Natural killer cell (primary cell): ENCODE measurements around the gene CMTR1. TPM values are rescaled to one million over a fixed set of nuclear protein-coding genes. Genes with fewer than 3 reads are reported as not detected.

Experiments
- ATAC-seq, 3 donors: fragments of 150-1000 bp in 2 of 3; fragments of 200-7000 bp in 1 of 3; cut with Tn5 transposase; 1 replicate in 1 of 3; 2 replicates in 2 of 3; pipeline ENCODE4 v1.10.0; 2021; ENCODE audit warnings: mild to moderate bottlenecking in 2 of 3, moderate library complexity in 2 of 3
- DNase-seq, 2 donors: peaks; one replicate each; pipeline versions ENCODE4 v3.0.0 to v3.0.0-alpha.2; 2013 to 2021; ENCODE audit warnings: mixed read lengths in 1 of 2
- H3K27ac ChIP-seq: one replicate; pipeline ENCODE4 v1.5.1; 2013; ENCODE audit warnings: mild to moderate bottlenecking, low read length
- H3K27me3 ChIP-seq: one replicate; pipeline ENCODE4 v1.6.1; 2013; ENCODE audit warnings: low read length; ENCODE audit not compliant: control insufficient read depth, insufficient read depth
- H3K36me3 ChIP-seq: one replicate; pipeline ENCODE4 v1.6.1; 2013; ENCODE audit warnings: low read length; ENCODE audit not compliant: control insufficient read depth, insufficient read depth
- H3K4me1 ChIP-seq: one replicate; pipeline ENCODE4 v1.6.1; 2013; ENCODE audit warnings: low read length; ENCODE audit not compliant: control insufficient read depth, insufficient read depth
- H3K4me3 ChIP-seq: one replicate; pipeline ENCODE4 v1.5.1; 2013; ENCODE audit warnings: low read length
- H3K9me3 ChIP-seq: one replicate; pipeline ENCODE4 v1.6.1; 2013; ENCODE audit warnings: low read length; ENCODE audit not compliant: control insufficient read depth, insufficient read depth
- H3K27ac Mint-ChIP-seq, 2 donors: one replicate each; pipeline ENCODE4 v1.8.0; 2022; ENCODE audit warnings: mild to moderate bottlenecking in 2 of 2, mixed read lengths in 2 of 2, moderate library complexity in 1 of 2
- H3K27me3 Mint-ChIP-seq, 2 donors: one replicate each; pipeline ENCODE4 v1.8.0; 2022; ENCODE audit warnings: low read depth in 2 of 2, mixed read lengths in 2 of 2
- H3K36me3 Mint-ChIP-seq: one replicate; pipeline ENCODE4 v1.8.0; 2022; ENCODE audit warnings: mixed read lengths
- H3K4me1 Mint-ChIP-seq, 2 donors: one replicate each; pipeline ENCODE4 v1.8.0; 2022; ENCODE audit warnings: mixed read lengths in 2 of 2
- H3K4me3 Mint-ChIP-seq: one replicate; pipeline ENCODE4 v1.8.0; 2022; ENCODE audit warnings: mild to moderate bottlenecking, moderate library complexity, mixed read lengths
- H3K9me3 Mint-ChIP-seq, 2 donors: one replicate each; pipeline ENCODE4 v1.8.0; 2022; ENCODE audit warnings: mixed read lengths in 2 of 2
- CTCF ChIP-seq: fragments of 200-600 bp; IDR thresholded peaks from one replicate; pipeline ENCODE4 v1.8.0; 2022; ENCODE audit warnings: antibody characterized with exemption
- WGBS: methylation state at CpG from one replicate; pipeline ENCODE4 v1.1.7; 2013; ENCODE audit warnings: missing lambda C conversion rate; ENCODE audit not compliant: insufficient coverage; 5-methylcytosine and 5-hydroxymethylcytosine counted together
- intact Hi-C: fragments of 100-400 bp; cut with micrococcal nuclease; formaldehyde crosslinking; loops from one replicate; pipeline ENCODE4 v1.14.2; 2022
- total RNA-seq, 4 donors: library from RNA; stranded (reverse); fragments of 120-200 nt in 1 of 4; gene quantifications; one replicate each; pipeline versions ENCODE4 v1.2.3 to v1.2.4, GENCODE V29; 2013 to 2022

CMTR1 gene
- total RNA-seq, 3 donors from 2014 or later (not counting 1 experiment from before 2014, with no cell fraction given) = 85.0 to 111 (median 94.7) TPM

- Mint-ChIP-seq H3K27ac (no peak overlapping the region), H3K36me3 (no peaks in the 10 kb centered on the region), H3K4me1 (no peaks in the 10 kb centered on the region), H3K9me3 (no peaks in the 10 kb centered on the region), H3K4me3 (no peak overlapping the region), H3K27me3 (peaks cover 11 to 14% of the 10 kb centered on the region in 2 donors)
- 71% methylated on average over 1 of the region's 1 CpG for WGBS
- H3K4me3 ChIP-seq = no peak overlapping the region
- no peak for DNase-seq
- no peak for ATAC-seq
- no peak for TF ChIP-seq CTCF
- H3K9me3 ChIP-seq = no peaks in the 10 kb centered on the region
- H3K27me3 ChIP-seq = no peaks in the 10 kb centered on the region
- H3K27ac ChIP-seq = no peak overlapping the region
- no peaks in the 10 kb centered on the region for H3K36me3 ChIP-seq
- H3K4me1 ChIP-seq = no peaks in the 10 kb centered on the region
- intact Hi-C loops = no loop called here
Observed at GRCh38 chr6:37409501-37409900, 23.5 kb upstream of the CMTR1 start.

GRCh38 chr6:37417393-37417792 lies 15.6 kb upstream of the CMTR1 start:
- H3K36me3 Mint-ChIP-seq = no peaks in the 10 kb centered on the region
- no peak for TF ChIP-seq CTCF
- H3K4me1 Mint-ChIP-seq = no peaks in the 10 kb centered on the region
- H3K9me3 Mint-ChIP-seq = no peaks in the 10 kb centered on the region
- no peak overlapping the region for H3K27ac Mint-ChIP-seq
- intact Hi-C loops = no loop called here
- Histone ChIP-seq H3K9me3 (no peaks in the 10 kb centered on the region), H3K36me3 (no peaks in the 10 kb centered on the region), H3K4me1 (no peaks in the 10 kb centered on the region), H3K27me3 (no peaks in the 10 kb centered on the region), H3K27ac (no peak overlapping the region), H3K4me3 (no peak overlapping the region)
- ATAC-seq (no peak), DNase-seq (no peak)
- WGBS = 72% methylated on average over 2 of the region's 2 CpGs
- H3K27me3 Mint-ChIP-seq = peaks cover 8% of the 10 kb centered on the region in 2 donors
- H3K4me3 Mint-ChIP-seq = no peak overlapping the region

- no peaks in the 10 kb centered on the region for H3K4me1 ChIP-seq
- Mint-ChIP-seq H3K36me3 (no peaks in the 10 kb centered on the region), H3K27ac (no peak overlapping the region), H3K9me3 (no peaks in the 10 kb centered on the region), H3K4me1 (no peaks in the 10 kb centered on the region), H3K27me3 (peaks cover 8 to 10% of the 10 kb centered on the region in 2 donors), H3K4me3 (no peak overlapping the region)
- H3K36me3 ChIP-seq = no peaks in the 10 kb centered on the region
- TF ChIP-seq CTCF = no peak
- H3K4me3 ChIP-seq = no peak overlapping the region
- H3K27ac ChIP-seq = no peak overlapping the region
- H3K27me3 ChIP-seq = no peaks in the 10 kb centered on the region
- DNase-seq (no peak), ATAC-seq (no peak)
- no peaks in the 10 kb centered on the region for H3K9me3 ChIP-seq
- intact Hi-C loops = no loop called here
- 70% methylated on average over 3 of the region's 5 CpGs for WGBS
Observed at GRCh38 chr6:37418722-37419121, 14.3 kb upstream of the CMTR1 start.
